GM19438 (cell line): Measurements from ENCODE around the gene ADM2.
"Not testable (repeated sequence)": the region's sequence is repeated elsewhere in the genome, so short reads cannot be mapped to it uniquely, and the experiment has no call there.

Source experiments
- ATAC-seq: cut with Tn5 transposase; IDR thresholded peaks from one replicate; pipeline ENCODE4 v1.9.1; 2021; ENCODE audit warnings: low read depth; ENCODE audit not compliant: unreplicated experiment

ADM2 gene

GRCh38 chr22:50504369-50505211, 23.2 kb downstream of the ADM2 start:
- ATAC-seq = no peak

- ATAC-seq = no peak
These were observed 24.0 kb downstream of the ADM2 start for GRCh38 chr22:50505276-50505775.

GRCh38 chr22:50505776-50506610, 24.6 kb downstream of the ADM2 start:
- no peak for ATAC-seq

GRCh38 chr22:50506611-50507420, 25.5 kb downstream of the ADM2 start:
- ATAC-seq = peak; percentile 11

GRCh38 chr22:50507421-50507990, 26.2 kb downstream of the ADM2 start, which contains the start of gene LMF2:
Gene LMF2 (minus strand): TSS chr22:50507702. CDS start chr22:50507675, 27 bp downstream.
- peak; percentile 56 for ATAC-seq

GRCh38 chr22:50507991-50508884, 26.9 kb downstream of the ADM2 start, which contains the start of gene NCAPH2:
Gene NCAPH2 (plus strand): TSS chr22:50508224. CDS start chr22:50508338, 114 bp downstream.
- peak; percentile 55 for ATAC-seq

GRCh38 chr22:50508897-50509296, 27.6 kb downstream of the ADM2 start:
- no peak for ATAC-seq

GRCh38 chr22:50513175-50513574, 31.8 kb downstream of the ADM2 start:
- no peak for ATAC-seq

GRCh38 chr22:50516068-50516467, 34.7 kb downstream of the ADM2 start:
- ATAC-seq = no peak

- ATAC-seq = no peak
These were observed 35.5 kb downstream of the ADM2 start for GRCh38 chr22:50516891-50517290.

- no peak for ATAC-seq
These were observed 36.3 kb downstream of the ADM2 start for GRCh38 chr22:50517495-50518260.

GRCh38 chr22:50518606-50519005, 37.3 kb downstream of the ADM2 start:
- no peak for ATAC-seq

GRCh38 chr22:50519151-50519550, 37.8 kb downstream of the ADM2 start:
- ATAC-seq = no peak

GRCh38 chr22:50520184-50520583, 38.8 kb downstream of the ADM2 start:
- not testable (repeated sequence) for ATAC-seq

- ATAC-seq = no peak
These were observed 39.6 kb downstream of the ADM2 start for GRCh38 chr22:50520826-50521453.

- ATAC-seq = no peak
These were observed 40.4 kb downstream of the ADM2 start for GRCh38 chr22:50521710-50522109.

- no peak for ATAC-seq
These were observed 41.0 kb downstream of the ADM2 start for GRCh38 chr22:50522208-50522805.
